CD4-positive, alpha-beta T cell (primary cell): ENCODE results near the gene ZBTB20. TPM values are rescaled to one million over a fixed set of nuclear protein-coding genes. Genes with fewer than 3 reads are reported as not detected.

Source experiments
- ATAC-seq: fragments of 200-7000 bp; cut with Tn5 transposase; one replicate; pipeline ENCODE4 v1.10.0; 2022; ENCODE audit warnings: mild to moderate bottlenecking; ENCODE audit not compliant: poor library complexity
- CTCF ChIA-PET: fragments of 350-600 bp; sonication (Branson Sonifier 250); formaldehyde crosslinking; loops from one replicate; lab custom pipeline; 2021; ENCODE audit warnings: antibody characterized with exemption, inconsistent platforms; lab: Charles Lee
- POLR2A ChIA-PET: fragments of 350-600 bp; sonication (Branson Sonifier 250); formaldehyde crosslinking; loops from one replicate; lab custom pipeline; 2021; ENCODE audit warnings: antibody characterized with exemption, inconsistent platforms; lab: Charles Lee
- DNase-seq, 14 experiments: peaks; one replicate each; pipeline ENCODE4 v3.0.0-alpha.2; 2013 to 2020; ENCODE audit warnings: mixed read lengths in 2 of 14
- H3K27ac ChIP-seq, 2 donors: one replicate each; pipeline versions ENCODE4 v1.5.1 to v1.7.0; 2013; ENCODE audit warnings: low read length in 2 of 2, low read depth in 1 of 2, mild to moderate bottlenecking in 1 of 2
- H3K27me3 ChIP-seq, 2 experiments: 1 replicate in 1 of 2; 2 replicates in 1 of 2; pipeline versions ENCODE4 v1.6.1 to v1.7.0; 2013; ENCODE audit warnings: low read length in 2 of 2, control low read depth in 1 of 2, mild to moderate bottlenecking in 1 of 2, moderate library complexity in 1 of 2; ENCODE audit not compliant: insufficient read depth in 2 of 2, control insufficient read depth in 1 of 2
- H3K36me3 ChIP-seq: one replicate; pipeline ENCODE4 v1.6.1; 2013; ENCODE audit warnings: low read length, control low read depth; ENCODE audit not compliant: insufficient read depth
- H3K4me1 ChIP-seq: one replicate; pipeline ENCODE4 v1.6.1; 2013; ENCODE audit warnings: low read length, control low read depth; ENCODE audit not compliant: insufficient read depth
- H3K4me3 ChIP-seq: one replicate; pipeline ENCODE4 v1.5.1; 2013; ENCODE audit warnings: mild to moderate bottlenecking, low read length, moderate library complexity
- H3K9me3 ChIP-seq, 2 experiments: 1 replicate in 1 of 2; 2 replicates in 1 of 2; pipeline versions ENCODE4 v1.6.1 to v1.7.0; 2013; ENCODE audit warnings: low read length in 2 of 2, mild to moderate bottlenecking in 2 of 2, control low read depth in 1 of 2, moderate library complexity in 1 of 2; ENCODE audit not compliant: control insufficient read depth in 1 of 2, insufficient read depth in 1 of 2
- H3K27ac Mint-ChIP-seq: one replicate; pipeline ENCODE4 v1.8.0; 2020; ENCODE audit warnings: mixed read lengths
- H3K27me3 Mint-ChIP-seq: one replicate; pipeline ENCODE4 v1.8.0; 2021; ENCODE audit warnings: mixed read lengths
- H3K36me3 Mint-ChIP-seq: one replicate; pipeline ENCODE4 v1.8.0; 2021; ENCODE audit warnings: low read depth, mixed read lengths
- H3K4me1 Mint-ChIP-seq: one replicate; pipeline ENCODE4 v1.8.0; 2021; ENCODE audit warnings: low read depth, mixed read lengths
- H3K4me3 Mint-ChIP-seq: one replicate; pipeline ENCODE4 v1.8.0; 2020; ENCODE audit warnings: mild to moderate bottlenecking, mixed read lengths
- H3K9me3 Mint-ChIP-seq: one replicate; pipeline ENCODE4 v1.8.0; 2020; ENCODE audit warnings: mixed read lengths
- intact Hi-C, 2 experiments: fragments of 100-400 bp; cut with DNase I in 1 of 2; cut with micrococcal nuclease in 1 of 2; formaldehyde crosslinking; loops; one replicate each; pipeline versions ENCODE4 v1.15.1 to v1.9.0; 2023 to 2025; cut with DNase I, micrococcal nuclease
- total RNA-seq, 174 experiments: library from RNA in 2 of 174; stranded (reverse) in 2 of 174; gene quantifications; one replicate each; pipeline ENCODE4 v1.2.3 and lab custom pipeline; 2021 to 2026
- TF ChIP-seq, protein P1 (sequence below): fragments of 200-600 bp; IDR thresholded peaks from one replicate; pipeline ENCODE4 v1.8.0; 2022; ENCODE audit warnings: antibody characterized with exemption, mild to moderate bottlenecking

The ZBTB20 gene
- total RNA-seq, 2 experiments from 2014 or later = 41.6 to 47.4 TPM

DNA sequence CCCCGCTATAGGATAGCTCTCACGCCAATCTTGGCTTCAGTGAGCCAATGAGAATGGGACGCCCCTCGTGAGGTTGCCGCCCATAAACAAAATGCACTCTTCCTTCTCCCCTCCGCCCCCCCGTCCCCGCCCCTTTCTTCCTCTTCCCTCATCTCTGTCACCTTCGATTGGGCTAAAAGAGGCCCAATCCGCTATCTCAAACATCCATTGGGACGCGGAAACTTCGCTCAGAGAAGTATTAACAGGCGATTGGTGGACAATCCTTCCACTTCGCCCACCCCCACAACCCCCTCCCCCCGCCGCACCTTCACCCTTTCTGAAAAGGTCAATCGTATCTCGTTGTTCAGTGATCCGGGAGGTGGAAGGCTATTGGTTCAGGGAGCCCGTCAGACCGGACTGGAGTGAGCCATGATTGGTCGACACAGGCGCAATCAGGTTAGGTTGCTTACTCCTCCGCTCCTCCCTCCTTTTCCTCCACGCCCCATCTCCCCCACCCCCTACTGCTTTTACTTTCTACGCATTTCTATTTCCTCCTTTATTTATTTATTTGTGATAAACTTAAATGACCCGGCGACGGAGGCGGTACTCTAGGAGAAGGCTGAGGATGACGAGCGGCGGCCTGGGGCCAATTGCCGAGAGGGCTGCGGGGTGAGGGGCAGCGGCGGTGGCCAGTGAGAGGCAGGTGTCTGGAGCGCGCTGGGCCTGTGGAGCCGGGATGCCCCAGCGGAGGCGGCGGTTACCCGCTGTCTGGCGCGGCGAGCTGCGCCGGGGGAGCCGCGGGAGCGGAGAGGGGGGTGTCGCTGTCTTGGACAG lies 447 bp upstream of the ZBTB20 start:
- ATAC-seq (peak; percentile 72), DNase-seq (peak; percentile 89 to 99 (median 96))
- TF ChIP-seq, protein P1, sequence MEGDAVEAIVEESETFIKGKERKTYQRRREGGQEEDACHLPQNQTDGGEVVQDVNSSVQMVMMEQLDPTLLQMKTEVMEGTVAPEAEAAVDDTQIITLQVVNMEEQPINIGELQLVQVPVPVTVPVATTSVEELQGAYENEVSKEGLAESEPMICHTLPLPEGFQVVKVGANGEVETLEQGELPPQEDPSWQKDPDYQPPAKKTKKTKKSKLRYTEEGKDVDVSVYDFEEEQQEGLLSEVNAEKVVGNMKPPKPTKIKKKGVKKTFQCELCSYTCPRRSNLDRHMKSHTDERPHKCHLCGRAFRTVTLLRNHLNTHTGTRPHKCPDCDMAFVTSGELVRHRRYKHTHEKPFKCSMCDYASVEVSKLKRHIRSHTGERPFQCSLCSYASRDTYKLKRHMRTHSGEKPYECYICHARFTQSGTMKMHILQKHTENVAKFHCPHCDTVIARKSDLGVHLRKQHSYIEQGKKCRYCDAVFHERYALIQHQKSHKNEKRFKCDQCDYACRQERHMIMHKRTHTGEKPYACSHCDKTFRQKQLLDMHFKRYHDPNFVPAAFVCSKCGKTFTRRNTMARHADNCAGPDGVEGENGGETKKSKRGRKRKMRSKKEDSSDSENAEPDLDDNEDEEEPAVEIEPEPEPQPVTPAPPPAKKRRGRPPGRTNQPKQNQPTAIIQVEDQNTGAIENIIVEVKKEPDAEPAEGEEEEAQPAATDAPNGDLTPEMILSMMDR = no peak
- Histone ChIP-seq H3K27ac (peak overlapping the region; percentile 91 to 97), H3K4me1 (peaks cover 14% of the 10 kb centered on the region), H3K27me3 (no peaks in the 10 kb centered on the region), H3K4me3 (peak overlapping the region; percentile 90), H3K9me3 (peaks cover 0 to 4% of the 10 kb centered on the region in 2 experiments), H3K36me3 (no peaks in the 10 kb centered on the region)
- intact Hi-C loops = loop anchor here (1.0 to 10.0 kb wide), 10 partner anchors 17 to 1451 kb away; partner anchors contain the start of genes ATP6V1A (in 1 of the 2), CCDC191 (in 1 of the 2), NAA50 (in 1 of the 2) and QTRT2 (in 1 of the 2)
- H3K36me3 Mint-ChIP-seq = peaks cover 27% of the 10 kb centered on the region
- ChIA-PET CTCF (interaction anchor here (1.1 to 2.4 kb wide), 5 partner anchors 21 to 56 kb away, joined by 3 to 7 read pairs (median 6); no protein-coding TSS in a partner anchor), POLR2A (interaction anchor here (0.6 to 7.8 kb wide), 16 partner anchors 12 to 1402 kb away, joined by 3 to 188 read pairs (median 8); partner anchors contain the start of genes ATP6V1A and NAA50)
- no peaks in the 10 kb centered on the region for H3K27me3 Mint-ChIP-seq
- peak overlapping the region; percentile 94 for H3K4me3 Mint-ChIP-seq
- peaks cover 2% of the 10 kb centered on the region for H3K9me3 Mint-ChIP-seq
- H3K27ac Mint-ChIP-seq = peak overlapping the region; percentile 94
- H3K4me1 Mint-ChIP-seq = peaks cover 31% of the 10 kb centered on the region

DNA sequence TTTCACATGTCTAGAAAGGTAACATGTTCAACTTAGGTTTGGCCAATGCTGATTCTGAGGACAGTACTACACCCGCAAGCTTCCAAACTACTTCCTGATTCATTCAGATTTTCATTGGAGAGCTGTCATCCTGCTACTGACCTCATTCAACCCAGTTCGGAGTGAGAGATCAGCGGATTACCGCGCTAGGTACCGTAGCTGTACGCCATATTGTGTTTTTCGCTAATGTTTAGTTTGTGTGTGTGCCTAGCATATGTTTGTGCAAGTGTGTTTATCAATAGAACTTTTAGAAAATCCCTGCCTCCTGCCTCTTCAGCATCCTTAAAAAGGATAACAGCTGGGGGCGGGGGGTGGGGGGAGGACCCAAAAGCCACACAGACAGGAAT lies 1.1 kb downstream of the ZBTB20 start:
- peaks cover 27% of the 10 kb centered on the region for H3K36me3 Mint-ChIP-seq
- TF ChIP-seq, protein P1 = no peak

GRCh38 chr3:115141033-115141757 lies 5.9 kb downstream of the ZBTB20 start:
- no peak for DNase-seq
- ChIA-PET CTCF (interaction anchor here (1.0 kb wide), 1 partner anchor 643 kb away, joined by 3 read pairs; no protein-coding TSS in a partner anchor), POLR2A (no interaction called here)
- intact Hi-C loops = loop anchor here in 1 of 2 experiments (10.0 kb wide), 1 partner anchor 1086 kb away; the partner anchor contains the start of genes CCDC191 and QTRT2
- Histone ChIP-seq H3K4me3 (no peak overlapping the region), H3K27ac (no peak overlapping the region), H3K9me3 (no peaks in the 10 kb centered on the region), H3K27me3 (no peaks in the 10 kb centered on the region), H3K36me3 (no peaks in the 10 kb centered on the region), H3K4me1 (peaks cover 11% of the 10 kb centered on the region)
- peaks cover 19% of the 10 kb centered on the region for H3K36me3 Mint-ChIP-seq
- H3K27ac Mint-ChIP-seq = no peak overlapping the region
- H3K9me3 Mint-ChIP-seq = no peaks in the 10 kb centered on the region
- no peak overlapping the region for H3K4me3 Mint-ChIP-seq
- no peak for ATAC-seq
- TF ChIP-seq, protein P1 = no peak
- H3K27me3 Mint-ChIP-seq = no peaks in the 10 kb centered on the region
- H3K4me1 Mint-ChIP-seq = peaks cover 46% of the 10 kb centered on the region

More for the DNA sequence above, 1.1 kb downstream of the ZBTB20 start:
- ChIA-PET POLR2A (interaction anchor here (0.6 to 7.8 kb wide), 21 partner anchors 10 to 1631 kb away, joined by 3 to 188 read pairs (median 5); partner anchors contain the start of genes ATP6V1A, NAA50 and SPICE1), CTCF (interaction anchor here (0.7 to 2.0 kb wide), 9 partner anchors 10 to 639 kb away, joined by 3 to 7 read pairs (median 4); no protein-coding TSS in a partner anchor)
- Histone ChIP-seq H3K36me3 (no peaks in the 10 kb centered on the region), H3K9me3 (peaks cover 0 to 4% of the 10 kb centered on the region in 2 experiments), H3K27me3 (no peaks in the 10 kb centered on the region), H3K4me1 (peaks cover 17% of the 10 kb centered on the region), H3K4me3 (peak overlapping the region; percentile 90), H3K27ac (peak overlapping the region; percentile 94 to 97)
- intact Hi-C loops = loop anchor here (2.0 to 10.0 kb wide), 5 partner anchors 636 to 1449 kb away; partner anchors contain the start of genes ATP6V1A (in 1 of the 2), CCDC191 (in 1 of the 2), NAA50 (in 1 of the 2) and QTRT2 (in 1 of the 2)
- ATAC-seq (no peak), DNase-seq (peak; percentile 6 to 84 (median 34))
- no peaks in the 10 kb centered on the region for H3K27me3 Mint-ChIP-seq
- H3K27ac Mint-ChIP-seq = peak overlapping the region; percentile 94
- H3K4me1 Mint-ChIP-seq = peaks cover 42% of the 10 kb centered on the region
- no peaks in the 10 kb centered on the region for H3K9me3 Mint-ChIP-seq
- H3K4me3 Mint-ChIP-seq = peak overlapping the region; percentile 93
